ENCODE results near the gene SEC14L2. TPM values are rescaled to one million over a fixed set of nuclear protein-coding genes. Genes with fewer than 3 reads are reported as not detected.

Gene SEC14L2
- total RNA-seq, 1 donor from 2014 or later, result 0.40 TPM

GRCh38 chr22:30408388-30409102, 11.7 kb downstream of the SEC14L2 start:
- H3K27me3 Mint-ChIP-seq, result no peaks in the 10 kb centered on the region
- no peak for ATAC-seq (ENCODE audit: low read depth)
- no peaks in the 10 kb centered on the region for H3K4me1 Mint-ChIP-seq
- DNase-seq, result no peak
- no peak overlapping the region for H3K4me3 Mint-ChIP-seq
- POLR2A ChIA-PET, result no interaction called here
- intact Hi-C loops (cut with micrococcal nuclease), result no loop called here
- H3K9me3 Mint-ChIP-seq, result no peaks in the 10 kb centered on the region
- no peaks in the 10 kb centered on the region for H3K36me3 Mint-ChIP-seq (ENCODE audit: low read depth)
- TF ChIP-seq, protein P1, sequence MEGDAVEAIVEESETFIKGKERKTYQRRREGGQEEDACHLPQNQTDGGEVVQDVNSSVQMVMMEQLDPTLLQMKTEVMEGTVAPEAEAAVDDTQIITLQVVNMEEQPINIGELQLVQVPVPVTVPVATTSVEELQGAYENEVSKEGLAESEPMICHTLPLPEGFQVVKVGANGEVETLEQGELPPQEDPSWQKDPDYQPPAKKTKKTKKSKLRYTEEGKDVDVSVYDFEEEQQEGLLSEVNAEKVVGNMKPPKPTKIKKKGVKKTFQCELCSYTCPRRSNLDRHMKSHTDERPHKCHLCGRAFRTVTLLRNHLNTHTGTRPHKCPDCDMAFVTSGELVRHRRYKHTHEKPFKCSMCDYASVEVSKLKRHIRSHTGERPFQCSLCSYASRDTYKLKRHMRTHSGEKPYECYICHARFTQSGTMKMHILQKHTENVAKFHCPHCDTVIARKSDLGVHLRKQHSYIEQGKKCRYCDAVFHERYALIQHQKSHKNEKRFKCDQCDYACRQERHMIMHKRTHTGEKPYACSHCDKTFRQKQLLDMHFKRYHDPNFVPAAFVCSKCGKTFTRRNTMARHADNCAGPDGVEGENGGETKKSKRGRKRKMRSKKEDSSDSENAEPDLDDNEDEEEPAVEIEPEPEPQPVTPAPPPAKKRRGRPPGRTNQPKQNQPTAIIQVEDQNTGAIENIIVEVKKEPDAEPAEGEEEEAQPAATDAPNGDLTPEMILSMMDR (IDR thresholded peaks at IDR 0.05), result no peak
- H3K27ac Mint-ChIP-seq, result no peak overlapping the region
- CTCF ChIA-PET, result no interaction called here

- ChIA-PET POLR2A (interaction anchor here (1.1 to 1.6 kb wide), 2 partner anchors 12 kb away, joined by 3 to 4 read pairs; no protein-coding TSS in a partner anchor), CTCF (interaction anchor here (1.3 kb wide), 1 partner anchor 124 kb away, joined by 3 read pairs; no protein-coding TSS in a partner anchor)
- H3K27me3 Mint-ChIP-seq, result no peaks in the 10 kb centered on the region
- TF ChIP-seq, protein P1 (IDR thresholded peaks at IDR 0.05), result no peak
- peaks cover 13% of the 10 kb centered on the region for H3K36me3 Mint-ChIP-seq (ENCODE audit: low read depth)
- ATAC-seq (ENCODE audit: low read depth) (no peak), DNase-seq (no peak)
- no peaks in the 10 kb centered on the region for H3K9me3 Mint-ChIP-seq
- H3K4me1 Mint-ChIP-seq, result no peaks in the 10 kb centered on the region
- no peak overlapping the region for H3K27ac Mint-ChIP-seq
- intact Hi-C loops (cut with micrococcal nuclease), result no loop called here
- no peak overlapping the region for H3K4me3 Mint-ChIP-seq
These were observed 15.0 kb downstream of the SEC14L2 start for GRCh38 chr22:30411780-30412179.

DNA sequence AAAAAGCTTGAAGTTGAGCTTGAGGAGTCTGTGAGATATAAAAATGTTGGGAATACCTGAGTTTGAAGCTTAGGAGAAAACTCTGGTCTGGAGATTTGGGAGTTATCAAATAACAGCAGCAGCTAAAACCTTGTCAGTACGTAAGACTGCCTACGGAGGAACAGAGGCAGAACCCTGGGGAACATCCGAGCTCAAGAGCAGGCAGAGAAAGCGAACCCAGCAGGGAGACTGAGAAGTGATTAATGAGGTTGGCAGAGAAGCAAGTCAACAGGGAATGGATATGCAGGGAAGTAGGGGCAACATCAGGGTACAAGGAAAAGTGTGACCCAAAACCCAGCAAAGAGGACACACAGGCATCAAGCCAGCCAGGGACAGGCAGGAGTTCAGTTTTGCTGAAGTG, 16.2 kb downstream of the SEC14L2 start:
- TF ChIP-seq, protein P1 (IDR thresholded peaks at IDR 0.05), result no peak
- ChIA-PET CTCF (no interaction called here), POLR2A (interaction anchor here (0.7 to 1.1 kb wide), 2 partner anchors 11 to 495 kb away, joined by 3 read pairs; no protein-coding TSS in a partner anchor)
- Mint-ChIP-seq H3K27ac (no peak overlapping the region), H3K4me1 (no peaks in the 10 kb centered on the region), H3K36me3 (ENCODE audit: low read depth) (peaks cover 16% of the 10 kb centered on the region), H3K4me3 (no peak overlapping the region), H3K27me3 (no peaks in the 10 kb centered on the region), H3K9me3 (no peaks in the 10 kb centered on the region)
- no peak for ATAC-seq (ENCODE audit: low read depth)
- DNase-seq, result no peak
- intact Hi-C loops (cut with micrococcal nuclease), result no loop called here

DNA sequence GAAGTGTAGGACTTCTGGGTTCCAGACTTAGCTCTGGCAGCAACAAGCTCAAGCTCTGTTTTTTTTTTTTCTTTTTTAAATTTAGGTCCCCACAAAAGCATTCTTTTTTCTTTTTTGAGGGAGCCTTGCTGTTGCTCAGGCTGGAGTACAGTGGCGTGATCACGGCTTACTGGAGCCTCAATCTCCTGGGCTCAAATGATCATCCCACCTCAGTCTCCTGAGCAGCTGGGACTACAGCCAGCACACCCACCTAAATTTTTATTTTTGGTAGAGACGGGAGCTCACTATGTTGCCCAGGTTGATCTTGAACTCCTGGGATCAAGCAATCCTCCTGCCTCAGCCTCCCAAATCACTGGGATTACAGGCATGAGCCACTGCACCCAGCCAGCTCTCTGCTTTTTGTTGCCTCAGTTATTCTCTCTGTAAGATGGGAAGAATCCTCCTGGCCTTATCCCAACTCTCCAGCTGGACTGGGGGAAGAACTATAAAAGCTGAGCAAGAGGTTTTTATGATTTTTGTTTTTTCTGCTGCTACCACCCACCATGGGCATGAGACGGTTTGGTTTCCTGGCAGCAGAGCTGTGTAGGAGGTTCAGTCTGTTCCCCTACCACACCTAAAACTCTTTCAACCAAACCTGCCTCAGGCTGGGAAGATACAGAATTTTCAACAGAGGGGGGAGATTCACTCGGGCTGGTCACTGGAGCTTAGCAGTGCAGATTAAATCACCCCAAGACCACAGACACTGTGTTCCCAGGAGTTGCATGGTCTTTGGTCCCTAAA, 17.1 kb downstream of the SEC14L2 start:
- H3K36me3 Mint-ChIP-seq (ENCODE audit: low read depth), result peaks cover 19% of the 10 kb centered on the region
- H3K27me3 Mint-ChIP-seq, result no peaks in the 10 kb centered on the region
- ChIA-PET POLR2A (interaction anchor here (0.5 kb wide), 1 partner anchor 163 kb away, joined by 4 read pairs; no protein-coding TSS in a partner anchor), CTCF (interaction anchor here (1.0 kb wide), 1 partner anchor 126 kb away, joined by 4 read pairs; no protein-coding TSS in a partner anchor)
- intact Hi-C loops (cut with micrococcal nuclease), result no loop called here
- no peaks in the 10 kb centered on the region for H3K4me1 Mint-ChIP-seq
- no peaks in the 10 kb centered on the region for H3K9me3 Mint-ChIP-seq
- H3K4me3 Mint-ChIP-seq, result no peak overlapping the region
- TF ChIP-seq, protein P1 (IDR thresholded peaks at IDR 0.05), result no peak
- no peak overlapping the region for H3K27ac Mint-ChIP-seq
- DNase-seq, result no peak
- ATAC-seq (ENCODE audit: low read depth), result no peak

DNA sequence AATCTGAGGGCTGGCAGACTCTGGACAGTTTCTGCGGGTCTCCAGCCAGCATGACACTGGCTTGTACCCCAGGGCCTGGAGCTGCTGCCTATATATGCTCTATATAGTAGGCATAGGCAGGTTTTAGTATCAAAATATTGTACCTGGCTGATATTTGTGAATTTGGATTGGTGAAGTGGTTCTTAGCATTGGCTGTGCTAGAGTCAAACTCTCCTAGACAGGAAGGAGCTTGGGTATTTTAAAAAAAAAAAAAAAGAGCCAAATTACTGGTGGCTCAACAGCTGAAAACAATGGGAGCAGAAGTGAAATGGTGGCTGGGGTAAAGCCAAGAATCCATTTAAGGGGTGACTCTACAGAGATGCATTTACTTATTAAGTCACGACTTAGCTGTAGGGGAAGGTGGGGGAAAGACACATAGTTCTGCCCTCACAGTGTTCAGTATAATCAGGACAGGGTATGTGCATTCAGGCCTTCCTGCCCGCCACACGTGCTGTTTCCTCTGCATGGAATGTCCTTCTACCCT, 17.8 kb downstream of the SEC14L2 start:
- CTCF ChIA-PET, result interaction anchor here (1.0 kb wide), 1 partner anchor 127 kb away, joined by 4 read pairs; no protein-coding TSS in a partner anchor
- TF ChIP-seq, protein P1 (IDR thresholded peaks at IDR 0.05), result no peak
- POLR2A ChIA-PET, result interaction anchor here (1.0 kb wide), 1 partner anchor 13 kb away, joined by 4 read pairs; no protein-coding TSS in a partner anchor
- intact Hi-C loops (cut with micrococcal nuclease), result no loop called here
- Mint-ChIP-seq H3K4me1 (no peaks in the 10 kb centered on the region), H3K9me3 (no peaks in the 10 kb centered on the region), H3K27ac (no peak overlapping the region), H3K4me3 (no peak overlapping the region), H3K27me3 (no peaks in the 10 kb centered on the region), H3K36me3 (ENCODE audit: low read depth) (peaks cover 23% of the 10 kb centered on the region)
- DNase-seq (no peak), ATAC-seq (ENCODE audit: low read depth) (no peak)
